Central memory CD8-positive, alpha-beta T cell (primary cell): ENCODE results near the gene YIPF5.

ENCODE experiments used
- ATAC-seq: fragments of 150-1000 bp; cut with Tn5 transposase; replicated peaks from 2 replicates; pipeline ENCODE4 v1.10.0; 2022; ENCODE audit warnings: mild to moderate bottlenecking, moderate FRiP score, moderate number of reproducible peaks; ENCODE audit not compliant: poor library complexity, severe bottlenecking; ENCODE audit errors: extremely low read depth
- DNase-seq, 2 donors: peaks; one replicate each; pipeline ENCODE4 v3.0.0; 2021; ENCODE audit warnings: low spot score in 2 of 2
- H3K27ac Mint-ChIP-seq: one replicate; pipeline ENCODE4 v1.8.0; 2022; ENCODE audit warnings: low read depth, mild to moderate bottlenecking, moderate library complexity, mixed read lengths
- H3K27me3 Mint-ChIP-seq: one replicate; pipeline ENCODE4 v1.8.0; 2022; ENCODE audit warnings: mixed read lengths
- H3K36me3 Mint-ChIP-seq: one replicate; pipeline ENCODE4 v1.8.0; 2022; ENCODE audit warnings: mild to moderate bottlenecking, moderate library complexity, mixed read lengths; ENCODE audit not compliant: insufficient read depth
- H3K4me1 Mint-ChIP-seq: one replicate; pipeline ENCODE4 v1.8.0; 2022; ENCODE audit warnings: mixed read lengths
- H3K4me3 Mint-ChIP-seq: one replicate; pipeline ENCODE4 v1.8.0; 2022; ENCODE audit warnings: mild to moderate bottlenecking, moderate library complexity, mixed read lengths
- H3K9me3 Mint-ChIP-seq: one replicate; pipeline ENCODE4 v1.8.0; 2022; ENCODE audit warnings: mixed read lengths

YIPF5 gene

GRCh38 chr5:144134194-144134826 lies 36.1 kb downstream of the YIPF5 start:
- Mint-ChIP-seq H3K36me3 (no peaks in the 10 kb centered on the region), H3K27me3 (peaks cover 37% of the 10 kb centered on the region), H3K4me3 (no peak overlapping the region), H3K4me1 (no peaks in the 10 kb centered on the region), H3K9me3 (no peaks in the 10 kb centered on the region), H3K27ac (no peak overlapping the region)
- ATAC-seq (no peak), DNase-seq (no peak)

GRCh38 chr5:144133050-144133633 lies 37.3 kb downstream of the YIPF5 start:
- Mint-ChIP-seq H3K27me3 (peaks cover 27% of the 10 kb centered on the region), H3K4me1 (no peaks in the 10 kb centered on the region), H3K4me3 (no peak overlapping the region), H3K27ac (no peak overlapping the region), H3K36me3 (no peaks in the 10 kb centered on the region), H3K9me3 (no peaks in the 10 kb centered on the region)
- ATAC-seq: no peak
- DNase-seq: no peak

GRCh38 chr5:144131261-144131660 lies 39.2 kb downstream of the YIPF5 start:
- H3K4me1 Mint-ChIP-seq: no peaks in the 10 kb centered on the region
- H3K27ac Mint-ChIP-seq: no peak overlapping the region
- H3K4me3 Mint-ChIP-seq: no peak overlapping the region
- H3K9me3 Mint-ChIP-seq: no peaks in the 10 kb centered on the region
- no peaks in the 10 kb centered on the region for H3K36me3 Mint-ChIP-seq
- DNase-seq: no peak
- no peak for ATAC-seq
- peaks cover 26% of the 10 kb centered on the region for H3K27me3 Mint-ChIP-seq

- Mint-ChIP-seq H3K4me3 (no peak overlapping the region), H3K4me1 (no peaks in the 10 kb centered on the region), H3K9me3 (no peaks in the 10 kb centered on the region), H3K27ac (no peak overlapping the region), H3K36me3 (no peaks in the 10 kb centered on the region), H3K27me3 (peaks cover 17% of the 10 kb centered on the region)
- ATAC-seq (no peak), DNase-seq (no peak)
Observed at GRCh38 chr5:144130306-144130705, 40.2 kb downstream of the YIPF5 start.

- Mint-ChIP-seq H3K27me3 (peaks cover 15% of the 10 kb centered on the region), H3K36me3 (peaks cover 1% of the 10 kb centered on the region), H3K9me3 (no peaks in the 10 kb centered on the region), H3K27ac (no peak overlapping the region), H3K4me3 (no peak overlapping the region), H3K4me1 (no peaks in the 10 kb centered on the region)
- DNase-seq (no peak), ATAC-seq (no peak)
Observed at GRCh38 chr5:144128844-144129243, 41.6 kb downstream of the YIPF5 start.

GRCh38 chr5:144126707-144127106 lies 43.8 kb downstream of the YIPF5 start:
- H3K4me1 Mint-ChIP-seq: no peaks in the 10 kb centered on the region

GRCh38 chr5:144125163-144125726 lies 45.2 kb downstream of the YIPF5 start:
- peaks cover 13% of the 10 kb centered on the region for H3K27me3 Mint-ChIP-seq
- no peaks in the 10 kb centered on the region for H3K4me1 Mint-ChIP-seq
- H3K27ac Mint-ChIP-seq: no peak overlapping the region
- DNase-seq (no peak), ATAC-seq (no peak)
- no peak overlapping the region for H3K4me3 Mint-ChIP-seq
- H3K36me3 Mint-ChIP-seq: peaks cover 1% of the 10 kb centered on the region
- H3K9me3 Mint-ChIP-seq: no peaks in the 10 kb centered on the region

More at GRCh38 chr5:144126707-144127106, 43.8 kb downstream of the YIPF5 start:
- H3K9me3 Mint-ChIP-seq: no peaks in the 10 kb centered on the region
- ATAC-seq (no peak), DNase-seq (no peak)
- no peak overlapping the region for H3K4me3 Mint-ChIP-seq
- peaks cover 1% of the 10 kb centered on the region for H3K36me3 Mint-ChIP-seq
- H3K27me3 Mint-ChIP-seq: peaks cover 13% of the 10 kb centered on the region
- H3K27ac Mint-ChIP-seq: no peak overlapping the region

- peaks cover 1% of the 10 kb centered on the region for H3K36me3 Mint-ChIP-seq
- H3K9me3 Mint-ChIP-seq: no peaks in the 10 kb centered on the region
- H3K27me3 Mint-ChIP-seq: peaks cover 13% of the 10 kb centered on the region
- ATAC-seq (no peak), DNase-seq (no peak)
- no peak overlapping the region for H3K4me3 Mint-ChIP-seq
- H3K4me1 Mint-ChIP-seq: no peaks in the 10 kb centered on the region
- H3K27ac Mint-ChIP-seq: no peak overlapping the region
Observed at GRCh38 chr5:144122641-144123040, 47.8 kb downstream of the YIPF5 start.

- no peak for DNase-seq
- Mint-ChIP-seq H3K36me3 (peaks cover 1% of the 10 kb centered on the region), H3K9me3 (no peaks in the 10 kb centered on the region), H3K4me3 (no peak overlapping the region), H3K27me3 (peaks cover 13% of the 10 kb centered on the region), H3K27ac (no peak overlapping the region), H3K4me1 (no peaks in the 10 kb centered on the region)
- no peak for ATAC-seq
Observed at GRCh38 chr5:144122081-144122480, 48.4 kb downstream of the YIPF5 start.

GRCh38 chr5:144121577-144121976 lies 48.9 kb downstream of the YIPF5 start:
- ATAC-seq (no peak), DNase-seq (no peak)
- no peak overlapping the region for H3K27ac Mint-ChIP-seq
- H3K36me3 Mint-ChIP-seq: peaks cover 1% of the 10 kb centered on the region
- H3K4me3 Mint-ChIP-seq: no peak overlapping the region
- peaks cover 13% of the 10 kb centered on the region for H3K27me3 Mint-ChIP-seq
- no peaks in the 10 kb centered on the region for H3K4me1 Mint-ChIP-seq
- H3K9me3 Mint-ChIP-seq: no peaks in the 10 kb centered on the region

GRCh38 chr5:144120661-144121180 lies 49.7 kb downstream of the YIPF5 start:
- H3K4me3 Mint-ChIP-seq: no peak overlapping the region
- H3K27ac Mint-ChIP-seq: no peak overlapping the region

GRCh38 chr5:144117412-144117811 lies 53.0 kb downstream of the YIPF5 start:
- H3K36me3 Mint-ChIP-seq: no peaks in the 10 kb centered on the region

More at GRCh38 chr5:144120661-144121180, 49.7 kb downstream of the YIPF5 start:
- Mint-ChIP-seq H3K27me3 (peaks cover 13% of the 10 kb centered on the region), H3K9me3 (no peaks in the 10 kb centered on the region), H3K4me1 (no peaks in the 10 kb centered on the region), H3K36me3 (peaks cover 1% of the 10 kb centered on the region)
- no peak for DNase-seq
- ATAC-seq: no peak

GRCh38 chr5:144114571-144114970 lies 55.9 kb downstream of the YIPF5 start:
- Mint-ChIP-seq H3K27ac (no peak overlapping the region), H3K36me3 (no peaks in the 10 kb centered on the region), H3K9me3 (no peaks in the 10 kb centered on the region), H3K4me3 (no peak overlapping the region), H3K27me3 (peaks cover 28% of the 10 kb centered on the region), H3K4me1 (no peaks in the 10 kb centered on the region)
- DNase-seq: no peak
- ATAC-seq: no peak

More at GRCh38 chr5:144117412-144117811, 53.0 kb downstream of the YIPF5 start:
- H3K4me1 Mint-ChIP-seq: no peaks in the 10 kb centered on the region
- H3K9me3 Mint-ChIP-seq: no peaks in the 10 kb centered on the region
- ATAC-seq (no peak), DNase-seq (no peak)
- H3K4me3 Mint-ChIP-seq: no peak overlapping the region
- no peak overlapping the region for H3K27ac Mint-ChIP-seq
- H3K27me3 Mint-ChIP-seq: no peaks in the 10 kb centered on the region
